GM21723 (cell line): ENCODE measurements around the gene OSR1.
"Not testable (repeated sequence)": the region's sequence is repeated elsewhere in the genome, so short reads cannot be mapped to it uniquely, and the experiment has no call there.

Experiments
- ATAC-seq: cut with Tn5 transposase; IDR thresholded peaks from one replicate; pipeline ENCODE4 v1.9.1; 2021; ENCODE audit warnings: mild to moderate bottlenecking, moderate library complexity; ENCODE audit not compliant: unreplicated experiment

OSR1 gene

GRCh38 chr2:19358242-19359020, at the start of gene OSR1:
Gene OSR1, minus strand, starts transcription at chr2:19358623. Its CDS starts 4,818 bp downstream, at chr2:19353805.
- ATAC-seq = no peak

- ATAC-seq = no peak
These were observed 45.4 kb upstream of the OSR1 start for GRCh38 chr2:19403785-19404184.

GRCh38 chr2:19392191-19392590, 33.8 kb upstream of the OSR1 start:
- ATAC-seq = no peak

GRCh38 chr2:19389469-19389868, 31.0 kb upstream of the OSR1 start:
- ATAC-seq = not testable (repeated sequence)

GRCh38 chr2:19380532-19380931, 22.1 kb upstream of the OSR1 start:
- no peak for ATAC-seq

GRCh38 chr2:19378939-19379338, 20.5 kb upstream of the OSR1 start:
- ATAC-seq = no peak

- no peak for ATAC-seq
These were observed 19.3 kb upstream of the OSR1 start for GRCh38 chr2:19377717-19378116.

GRCh38 chr2:19373352-19373751, 14.9 kb upstream of the OSR1 start:
- ATAC-seq = no peak

- ATAC-seq = no peak
These were observed 13.7 kb upstream of the OSR1 start for GRCh38 chr2:19371996-19372582.

- ATAC-seq = no peak
These were observed 11.0 kb upstream of the OSR1 start for GRCh38 chr2:19369341-19369955.

- no peak for ATAC-seq
These were observed 10.3 kb upstream of the OSR1 start for GRCh38 chr2:19368760-19369159.

- no peak for ATAC-seq
These were observed 8.9 kb upstream of the OSR1 start for GRCh38 chr2:19367326-19367725.

GRCh38 chr2:19365126-19365525, 6.7 kb upstream of the OSR1 start:
- no peak for ATAC-seq

GRCh38 chr2:19364014-19364413, 5.6 kb upstream of the OSR1 start:
- no peak for ATAC-seq

- ATAC-seq = no peak
These were observed 5.0 kb upstream of the OSR1 start for GRCh38 chr2:19363474-19363778.

- no peak for ATAC-seq
These were observed 4.5 kb upstream of the OSR1 start for GRCh38 chr2:19362755-19363473.

- no peak for ATAC-seq
These were observed 3.8 kb upstream of the OSR1 start for GRCh38 chr2:19362094-19362754.

- ATAC-seq = no peak
These were observed 3.0 kb upstream of the OSR1 start for GRCh38 chr2:19361325-19361990.

GRCh38 chr2:19360966-19361321, 2.5 kb upstream of the OSR1 start:
- no peak for ATAC-seq

- no peak for ATAC-seq
These were observed 2.0 kb upstream of the OSR1 start for GRCh38 chr2:19360266-19360965.
